Measurements from ENCODE around the gene EIF2AK2.

Gene EIF2AK2

DNA sequence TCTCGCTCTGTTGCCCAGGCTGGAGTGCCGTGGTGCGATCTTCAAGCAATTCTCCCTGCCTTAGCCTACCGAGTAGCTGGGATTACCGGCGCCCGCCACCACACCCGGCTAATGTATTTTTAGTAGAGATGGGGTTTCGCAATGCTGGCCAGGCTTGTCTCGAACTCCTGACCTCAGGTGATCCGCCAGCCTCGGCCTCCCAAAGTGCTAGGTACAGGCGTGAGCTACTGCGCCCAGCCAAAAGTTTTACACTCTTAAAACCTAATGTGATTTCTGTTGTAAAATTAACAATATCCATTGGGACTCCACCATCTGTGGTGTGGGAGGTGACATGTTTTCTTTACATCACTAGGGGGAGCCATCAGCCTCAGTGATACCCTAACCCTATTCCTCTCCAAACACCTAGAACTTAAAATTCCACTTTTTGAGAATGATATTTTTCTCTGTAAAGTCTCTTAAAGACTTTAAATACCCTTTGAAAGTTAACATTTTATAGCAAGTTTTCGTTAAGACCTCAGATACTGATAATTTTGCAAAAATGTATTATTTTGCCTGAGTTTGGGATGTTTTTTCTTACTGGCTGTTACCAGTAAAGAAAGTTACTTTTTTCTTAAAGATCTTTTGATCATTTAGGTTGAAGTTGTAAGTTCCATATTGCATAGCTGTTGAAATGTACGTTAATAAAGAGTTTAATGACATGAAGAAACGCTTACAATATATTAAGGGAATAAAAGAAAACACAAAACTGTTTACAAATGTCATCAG lies 11.6 kb upstream of the EIF2AK2 start:
- DNase-seq, result peak in 1 of 2 experiments; percentile 69

DNA sequence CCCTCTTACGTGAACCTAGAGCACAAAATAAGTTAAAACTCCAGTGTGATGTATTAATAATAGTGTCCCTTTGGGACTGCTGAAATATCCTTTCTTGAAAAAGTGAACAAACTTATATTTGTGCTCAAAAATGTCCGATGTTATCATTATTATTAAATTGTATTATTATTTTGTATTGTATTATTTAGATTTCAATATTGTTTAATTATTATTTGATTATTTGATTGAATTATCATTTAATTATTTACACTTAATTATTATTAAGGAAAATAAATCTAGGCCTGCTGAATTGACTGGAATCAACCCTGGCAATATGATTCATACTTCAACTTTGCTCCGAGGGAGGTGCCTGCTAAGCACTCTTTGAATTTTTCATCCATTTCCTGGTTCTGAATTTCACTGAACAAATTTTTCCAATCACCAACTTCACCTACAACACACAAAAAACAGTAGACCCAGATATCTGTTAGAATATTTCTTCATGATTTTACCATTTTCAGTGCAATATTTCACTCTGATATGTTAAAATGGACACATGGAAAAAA lies 10.9 kb upstream of the EIF2AK2 start:
- DNase-seq, result no peak

DNA sequence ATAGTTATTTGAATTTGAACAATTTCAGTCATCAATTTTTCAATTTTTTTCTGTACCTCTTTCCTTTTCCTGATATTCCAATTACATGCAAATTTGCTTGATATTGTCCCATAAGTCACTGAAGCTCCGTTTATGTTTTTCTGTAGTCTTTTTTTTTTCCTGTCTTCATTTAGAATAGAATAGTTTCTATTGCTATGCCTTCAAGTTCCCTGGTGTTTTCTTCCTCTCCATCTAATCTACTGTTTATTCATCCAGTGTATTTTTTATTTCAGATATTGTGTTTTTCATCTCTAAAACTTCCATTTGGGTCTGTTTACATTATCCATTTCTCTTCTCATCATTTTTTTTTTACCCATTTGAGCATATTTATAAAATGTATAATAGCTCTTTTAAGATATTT lies 8.0 kb upstream of the EIF2AK2 start:
- DNase-seq, result no peak

DNA sequence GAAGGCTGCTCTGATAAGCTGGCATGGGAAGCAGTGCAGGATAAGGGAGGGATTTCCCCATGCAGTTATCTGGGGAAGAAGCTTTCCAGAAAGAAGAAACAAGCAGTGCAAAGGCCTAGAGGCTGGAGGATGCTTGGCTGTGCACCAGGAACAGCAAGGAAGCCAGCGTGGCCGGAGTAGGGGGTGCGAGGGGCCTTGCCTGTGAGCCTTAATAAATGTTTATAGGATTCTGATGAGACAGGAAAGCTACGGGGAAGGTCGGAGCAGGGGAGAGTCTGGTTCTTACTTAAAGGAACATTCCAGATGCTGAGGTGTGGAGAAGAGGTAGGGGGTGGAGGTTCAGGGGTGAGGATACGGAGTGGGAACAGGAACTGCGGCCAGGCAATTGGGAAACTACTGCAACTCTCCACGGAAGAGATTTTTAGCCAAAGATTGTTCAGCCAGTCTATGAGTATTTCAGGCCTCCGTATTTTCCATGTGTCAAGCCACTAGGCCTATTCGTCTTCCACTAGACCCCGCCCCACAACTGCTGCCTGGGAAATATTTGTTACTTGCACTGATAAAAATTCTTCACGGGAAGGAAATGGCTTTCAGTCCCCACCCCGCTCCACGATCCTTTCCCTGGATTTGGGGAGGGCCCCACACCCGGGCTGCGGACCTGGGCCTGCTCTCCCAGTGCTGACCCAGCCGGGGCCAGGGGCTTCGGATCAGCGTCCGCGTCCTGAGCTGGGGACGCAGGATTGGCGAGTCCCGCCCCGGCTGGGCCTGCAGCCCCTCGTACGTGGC lies 516 bp downstream of the EIF2AK2 start:
- peak in 1 of 2 experiments; percentile 55 for DNase-seq

DNA sequence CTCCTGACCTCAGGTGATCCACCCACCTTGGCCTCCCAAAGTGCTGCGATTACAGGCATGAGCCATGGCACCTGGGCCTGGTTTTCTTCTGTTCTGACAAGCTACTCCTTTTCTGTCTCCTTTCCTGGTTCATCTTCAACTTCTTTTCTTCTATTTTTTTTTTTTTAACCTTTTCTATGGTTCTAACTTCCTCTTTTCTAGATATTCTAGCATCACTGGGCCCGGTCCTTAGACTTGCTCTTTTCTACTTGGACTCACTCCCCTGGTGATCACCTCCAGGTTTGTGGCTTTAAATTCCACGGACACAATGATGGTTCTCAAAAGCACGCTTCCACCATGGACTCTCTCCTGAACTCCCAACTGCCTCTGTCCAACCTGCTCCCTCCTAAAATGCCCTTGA lies 2.0 kb downstream of the EIF2AK2 start:
- no peak for DNase-seq

DNA sequence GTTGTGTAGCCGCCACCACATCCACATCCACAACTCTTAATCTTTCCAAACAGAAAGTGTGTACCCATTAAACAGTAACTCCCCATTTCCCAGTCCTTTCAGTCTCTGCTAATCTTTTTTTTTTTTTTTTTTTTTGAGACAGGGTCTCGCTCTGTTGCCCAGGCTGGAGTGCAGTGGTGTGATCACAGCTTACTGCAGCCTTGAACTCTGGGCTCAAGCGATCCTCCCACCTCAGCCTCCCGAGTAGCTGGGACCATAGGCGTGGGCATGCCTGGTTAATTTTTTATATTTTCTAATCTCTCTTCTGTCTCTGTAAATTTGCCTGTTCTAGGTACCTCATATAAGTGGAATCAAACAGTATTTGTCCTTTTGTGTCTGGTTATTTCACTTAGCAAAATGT lies 3.6 kb downstream of the EIF2AK2 start:
- DNase-seq, result no peak

DNA sequence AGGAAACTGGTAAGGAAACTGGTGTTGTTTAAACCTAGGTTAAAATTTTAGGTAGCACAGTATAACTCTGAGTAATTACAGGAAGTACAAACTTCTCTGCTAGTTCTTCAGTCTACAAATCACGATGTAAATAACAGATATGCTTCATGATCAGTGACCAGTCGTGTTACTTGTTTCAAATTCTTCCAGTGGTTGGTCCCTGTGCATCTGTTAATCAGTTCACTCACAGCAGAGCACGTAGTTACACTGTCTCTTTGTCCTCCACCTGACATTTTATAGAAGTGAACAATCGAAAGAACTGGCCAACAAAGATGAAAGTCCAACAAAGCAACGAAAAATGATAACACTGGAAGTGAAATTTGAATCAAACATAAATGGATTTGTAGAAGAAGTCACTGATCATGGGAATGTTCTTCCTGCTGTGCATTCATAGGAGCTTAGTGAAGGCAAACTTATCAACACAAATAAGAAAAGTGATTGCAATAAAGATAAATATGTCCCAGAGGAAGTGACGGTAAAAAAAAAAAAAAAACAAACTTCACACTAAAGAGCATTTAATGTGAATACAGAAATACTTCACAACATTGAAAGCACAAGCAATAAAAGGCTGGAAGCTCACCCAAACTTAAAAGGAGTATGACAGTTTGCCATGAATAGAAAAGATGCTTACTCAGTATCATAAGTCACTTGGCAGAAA lies 7.0 kb downstream of the EIF2AK2 start:
- DNase-seq, result no peak

DNA sequence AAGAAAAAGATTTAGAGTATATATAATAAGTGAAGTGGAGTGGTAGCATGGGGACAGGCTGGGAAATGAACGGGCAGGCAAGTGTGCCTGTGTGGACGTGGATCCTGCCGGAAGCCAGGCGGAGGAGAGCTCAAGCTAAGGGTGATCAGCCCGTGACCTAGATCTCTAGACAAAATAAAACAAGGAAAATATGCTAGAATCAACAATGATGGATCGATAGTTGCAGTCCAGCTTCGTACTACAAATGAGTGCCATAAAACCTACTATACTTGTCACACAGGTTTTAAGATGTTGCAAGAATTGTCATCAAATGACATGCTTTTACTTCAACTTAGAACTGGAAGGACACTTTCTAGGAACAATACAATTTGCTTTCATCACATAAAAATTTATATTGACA lies 8.5 kb downstream of the EIF2AK2 start:
- no peak for DNase-seq

DNA sequence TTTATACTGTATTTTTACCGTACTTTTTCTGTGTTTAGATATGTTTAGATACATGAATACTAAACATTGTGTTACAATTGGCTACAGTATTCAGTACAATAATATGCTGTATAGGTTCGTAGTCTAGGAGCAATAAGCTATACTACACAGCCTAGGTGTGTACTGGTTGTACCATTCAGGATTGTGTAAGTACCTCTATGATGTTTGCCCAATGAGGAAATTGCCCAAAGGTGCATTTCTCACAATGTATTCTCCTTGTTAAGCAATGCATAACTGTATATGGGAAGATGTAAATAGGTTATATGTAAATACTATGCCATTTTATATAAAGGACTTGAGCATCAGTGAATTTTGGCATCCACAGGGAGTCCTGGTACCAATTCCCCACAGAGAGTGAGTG lies 10.7 kb downstream of the EIF2AK2 start:
- no peak for DNase-seq

DNA sequence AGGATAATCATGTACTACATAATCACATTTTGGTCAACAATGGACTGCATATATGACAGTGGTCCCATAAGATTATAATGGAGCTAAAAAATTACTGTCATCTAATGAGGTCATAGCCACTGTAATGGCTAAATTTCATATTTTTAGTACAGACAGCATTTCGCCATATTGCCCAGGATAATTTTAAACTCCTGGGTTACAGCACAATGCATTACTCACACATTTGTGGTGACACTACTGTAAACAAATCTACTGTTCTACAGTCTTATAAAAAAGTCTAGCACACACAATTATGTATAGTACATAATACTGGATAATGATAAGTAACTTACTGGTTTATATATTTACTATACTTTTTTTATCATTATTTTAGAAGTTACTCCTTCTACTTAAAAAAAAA lies 12.8 kb downstream of the EIF2AK2 start:
- no peak for DNase-seq

DNA sequence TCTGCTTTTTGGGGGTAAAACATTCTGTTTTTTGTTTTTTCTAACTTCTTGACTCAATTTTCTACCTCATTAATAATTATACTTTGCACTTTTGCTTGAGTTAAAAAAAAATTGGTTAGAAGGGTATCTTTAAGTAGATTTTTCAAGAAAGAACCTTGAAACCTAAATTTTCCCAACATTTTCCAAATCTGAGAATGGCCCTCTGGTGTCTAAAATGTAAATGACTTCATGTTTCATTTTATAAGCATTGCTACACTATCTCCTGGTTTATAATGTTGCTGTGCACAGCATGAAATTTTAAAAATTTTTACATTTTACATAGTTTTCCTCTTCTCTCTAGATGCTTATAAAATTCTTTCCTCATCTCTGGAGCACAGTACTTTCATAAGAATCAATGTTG lies 14.2 kb downstream of the EIF2AK2 start:
- no peak for DNase-seq

DNA sequence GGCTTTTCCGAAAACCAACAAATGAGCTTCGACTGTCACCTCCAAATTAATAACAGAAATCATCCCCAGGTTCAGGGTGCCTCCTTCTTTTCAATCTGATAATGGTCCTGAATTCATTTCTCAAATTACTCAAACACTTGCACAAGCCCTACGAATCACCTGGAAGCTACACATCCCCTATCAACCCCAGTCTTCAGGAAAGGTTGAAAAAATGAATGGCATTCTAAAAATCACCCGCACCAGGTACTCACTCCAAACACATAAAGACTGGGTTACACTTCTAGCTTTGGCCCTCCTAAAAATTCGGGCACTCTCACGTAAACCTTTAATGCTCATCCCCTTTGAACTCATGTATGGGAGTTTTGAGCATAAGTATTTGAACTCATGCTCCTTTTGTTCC lies 23.9 kb downstream of the EIF2AK2 start:
- DNase-seq, result no peak

DNA sequence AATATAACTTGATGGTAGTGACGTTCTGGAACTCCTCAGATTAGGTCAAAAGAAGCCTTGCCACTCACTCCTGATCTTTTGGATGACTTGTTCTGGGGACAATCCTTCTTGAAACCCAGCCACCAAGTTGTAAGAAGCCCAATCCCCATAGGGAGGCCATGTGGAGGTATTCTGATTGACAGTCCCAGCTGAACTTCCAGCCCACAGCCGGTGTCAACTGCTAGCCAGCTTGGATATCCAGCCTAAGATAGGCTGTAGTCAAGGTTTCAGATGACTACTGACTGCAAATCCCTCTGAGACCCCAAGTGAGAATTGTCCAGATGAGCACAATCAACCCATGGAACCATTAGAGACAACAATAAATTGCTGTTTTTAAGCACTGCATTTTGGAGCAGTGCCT lies 31.4 kb downstream of the EIF2AK2 start:
- DNase-seq, result no peak

DNA sequence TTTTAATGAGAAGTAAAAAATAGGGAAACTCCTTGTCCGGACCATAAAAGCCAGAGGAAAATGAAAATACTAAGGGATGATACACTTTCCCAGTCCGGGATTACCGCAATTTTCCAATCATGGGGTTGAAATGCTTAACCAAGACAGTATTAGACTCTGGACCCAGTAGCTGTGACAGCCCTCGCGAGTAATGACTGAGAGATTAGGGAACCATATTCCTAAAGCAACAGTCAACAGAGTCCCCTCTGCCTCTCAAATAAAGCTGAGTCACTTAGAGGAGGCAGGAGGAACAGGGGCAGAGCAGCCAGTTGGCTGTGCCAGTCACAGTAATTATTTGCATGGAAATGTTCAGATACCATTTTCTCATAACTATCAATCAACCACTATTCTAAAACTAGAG lies 37.6 kb downstream of the EIF2AK2 start:
- no peak for DNase-seq

DNA sequence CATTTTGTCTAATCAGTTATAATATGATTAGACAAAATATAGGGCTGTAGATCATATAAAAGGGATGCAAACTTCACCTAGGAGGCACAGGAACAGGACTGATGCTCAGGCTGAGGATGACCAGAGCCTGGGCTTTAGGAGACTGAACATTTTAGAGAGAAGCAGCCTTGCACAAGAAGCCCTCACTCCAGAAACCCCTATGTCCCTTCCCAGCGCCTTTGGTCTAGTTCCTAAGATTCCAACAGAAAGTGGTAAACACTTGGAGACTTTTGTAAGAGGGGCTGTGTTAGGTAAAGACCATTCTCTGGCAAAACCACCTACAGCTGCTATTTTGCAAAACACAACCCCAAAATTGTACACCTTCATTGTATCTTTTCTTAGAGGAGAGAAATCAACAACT lies 39.2 kb downstream of the EIF2AK2 start:
- DNase-seq, result no peak

DNA sequence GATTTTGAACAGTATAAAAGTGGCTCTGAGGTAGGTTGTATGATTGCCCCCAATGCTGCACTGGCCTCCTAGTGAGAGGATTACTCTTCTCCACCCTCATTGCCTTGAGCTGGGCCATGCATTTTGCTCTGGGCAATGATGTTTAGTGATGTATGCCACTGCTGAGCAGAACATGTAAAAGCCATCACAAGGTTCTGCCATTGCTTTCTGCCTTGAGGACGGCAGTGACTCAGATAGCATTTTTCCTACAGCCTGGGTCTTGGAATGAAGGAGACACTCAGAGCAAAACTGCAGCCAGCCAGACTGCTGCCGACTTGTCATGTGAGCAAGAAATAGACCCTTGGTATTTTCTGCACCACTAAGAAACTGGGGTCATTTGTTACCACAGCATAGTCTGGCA lies 44.8 kb downstream of the EIF2AK2 start:
- no peak for DNase-seq

DNA sequence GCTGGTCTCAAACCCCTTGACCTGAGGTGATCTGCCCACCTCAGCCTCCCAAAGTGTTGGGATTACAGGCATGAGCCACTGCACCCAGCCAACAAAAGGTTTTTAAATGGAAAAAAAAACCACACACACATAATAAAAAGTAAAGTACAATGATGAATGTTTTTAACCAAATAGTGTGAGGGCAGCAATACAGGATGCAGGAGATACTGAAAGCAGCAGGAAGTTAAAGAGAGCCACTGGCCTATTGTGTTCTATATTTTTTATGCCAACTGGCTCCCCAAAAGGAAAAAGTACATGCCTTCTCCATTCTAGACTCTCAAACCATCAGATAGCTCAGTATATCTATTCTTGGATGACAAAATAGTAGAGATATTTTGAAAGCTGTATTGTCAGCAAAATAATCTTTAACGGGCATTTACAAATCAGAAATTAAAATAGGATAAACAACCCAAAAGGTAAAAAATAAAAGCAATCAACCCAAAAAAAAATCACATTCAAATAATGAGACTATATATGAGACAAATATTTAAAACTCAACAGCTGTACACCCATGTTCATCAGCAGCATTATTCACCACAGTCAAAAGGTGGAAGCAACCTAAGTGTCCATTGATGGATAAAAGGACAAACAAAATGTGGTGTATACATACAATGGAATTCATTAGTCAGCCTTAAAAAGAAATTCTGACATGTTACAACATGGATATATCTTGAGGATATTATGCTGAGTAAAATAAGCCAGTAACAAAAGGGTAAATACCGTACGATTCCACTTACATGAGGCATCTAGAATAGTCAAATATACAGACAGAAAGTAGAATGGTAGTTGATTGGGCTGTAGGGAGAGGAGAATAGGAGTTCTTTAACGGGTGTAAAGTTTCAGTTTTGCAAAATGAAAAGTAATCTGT lies 46.2 kb downstream of the EIF2AK2 start:
- no peak for DNase-seq

DNA sequence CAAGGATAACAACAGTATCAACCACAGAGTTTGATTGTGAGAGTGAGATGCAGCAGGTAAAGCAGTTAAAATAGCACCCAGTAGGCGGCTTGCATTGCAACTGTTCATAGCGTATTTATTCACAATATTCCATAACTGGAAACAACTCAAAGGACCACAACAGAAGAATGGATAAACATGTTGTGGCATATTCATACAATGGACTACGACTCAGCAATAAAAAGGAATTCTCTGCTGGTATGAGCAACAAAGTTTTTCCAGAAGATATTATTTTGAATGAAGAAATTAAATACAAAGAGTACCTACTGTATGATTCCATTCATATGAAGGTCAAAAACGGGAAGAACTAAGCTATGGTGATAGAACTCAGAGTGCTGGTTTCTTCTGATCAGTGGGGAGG lies 47.3 kb downstream of the EIF2AK2 start:
- no peak for DNase-seq

DNA sequence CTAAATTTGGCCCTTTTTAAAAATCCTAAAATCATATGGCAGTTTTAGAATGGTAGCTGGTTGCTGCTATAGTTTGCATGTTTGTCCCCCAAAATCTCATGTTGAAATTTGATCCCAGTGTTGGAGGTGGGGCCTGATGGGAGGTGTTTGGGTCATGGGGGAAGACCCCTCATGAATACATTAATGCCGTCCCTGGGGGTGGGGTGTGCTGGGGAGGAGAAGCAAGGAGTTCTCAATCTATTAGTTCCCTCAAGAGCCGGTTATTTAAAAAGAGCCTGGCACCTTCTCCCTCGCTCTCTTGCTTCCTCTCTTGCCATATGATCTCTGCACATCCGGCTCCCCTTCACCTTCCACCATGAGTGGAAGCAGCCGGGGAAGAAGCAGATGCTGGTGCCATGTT lies 51.6 kb downstream of the EIF2AK2 start:
- no peak for DNase-seq

DNA sequence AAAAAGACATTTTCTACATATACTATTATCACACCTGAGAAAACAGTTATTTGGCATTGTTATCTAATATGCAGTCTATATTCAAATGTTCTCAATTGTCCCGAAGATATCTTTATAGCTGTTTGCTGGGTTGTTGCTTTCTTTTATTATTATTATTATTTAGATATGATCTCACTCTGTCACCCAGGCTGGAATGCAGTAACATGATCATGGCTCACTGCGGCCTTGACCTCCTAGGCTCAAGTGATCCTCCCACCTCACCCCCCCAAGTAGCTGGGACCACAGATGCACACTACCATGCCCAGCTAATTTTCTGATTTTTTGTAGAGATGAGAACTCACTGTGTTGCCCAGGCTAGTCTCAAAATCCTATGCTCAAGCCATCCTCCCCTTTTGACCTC lies 52.6 kb downstream of the EIF2AK2 start:
- no peak for DNase-seq

DNA sequence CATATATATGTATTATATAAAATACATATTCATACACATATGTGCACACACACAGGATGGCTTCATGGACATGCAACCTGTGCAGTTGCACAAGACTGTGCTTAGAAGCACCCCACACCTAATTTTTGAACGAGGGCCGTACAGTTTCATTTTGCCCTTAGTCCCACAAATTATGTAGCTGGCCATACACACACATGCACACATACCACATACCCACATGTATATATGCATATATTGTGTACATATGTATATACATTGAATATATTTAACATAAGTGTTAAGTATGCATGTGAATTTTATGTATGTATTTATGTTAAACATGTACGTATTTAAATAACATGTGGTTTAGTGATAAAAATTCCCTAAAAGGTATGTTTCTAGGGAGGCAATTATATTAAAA lies 54.2 kb downstream of the EIF2AK2 start:
- DNase-seq, result no peak

DNA sequence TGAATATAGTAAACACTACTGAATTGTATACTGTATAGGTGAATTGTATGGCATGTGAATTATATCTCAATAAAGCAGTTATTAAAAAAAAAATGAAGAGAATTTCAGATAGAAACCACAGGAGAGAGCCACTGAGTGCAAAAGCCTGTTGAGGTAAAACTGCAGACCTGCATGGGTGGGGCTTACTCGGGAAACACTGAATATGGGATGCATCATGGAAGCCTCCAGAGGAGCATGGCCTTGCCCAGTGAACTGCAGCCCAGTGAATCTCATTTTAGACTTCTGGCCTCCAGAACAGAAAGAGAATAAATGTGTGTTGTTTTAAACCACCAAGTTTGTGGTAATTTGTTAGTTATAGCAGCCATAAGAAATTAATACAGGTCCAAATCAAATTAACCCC lies 56.7 kb downstream of the EIF2AK2 start:
- no peak for DNase-seq
